ENCODE results near the gene SSR1. TPM values are rescaled to one million over a fixed set of nuclear protein-coding genes. Genes with fewer than 3 reads are reported as not detected.

Gene SSR1
- total and polyA plus RNA-seq, 9 of the 15 experiments (the other 6 are each of a cell fraction or from before 2014, with no cell fraction given) = 87.7 to 220 (median 144) TPM

DNA sequence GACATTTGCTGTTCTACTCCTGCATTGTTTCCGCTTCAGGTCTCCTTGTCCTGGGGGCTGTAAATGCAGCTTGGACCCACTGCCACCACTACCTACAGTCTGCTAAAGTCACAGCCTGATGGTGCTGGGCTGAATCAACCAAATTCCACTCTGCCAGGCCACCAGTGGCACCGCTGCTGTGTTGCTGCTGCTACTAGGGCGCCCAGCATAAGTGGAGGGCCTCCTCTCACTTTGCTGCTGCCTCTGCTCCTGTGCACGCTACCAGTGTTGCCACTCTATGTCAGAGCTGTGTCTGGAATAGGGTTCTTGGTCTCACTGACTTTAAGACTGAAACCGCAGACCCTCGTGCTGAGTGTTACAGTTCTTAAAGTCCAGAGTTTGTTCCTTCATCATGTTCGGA is 1.4 kb upstream of the SSR1 start (continued):
- TF ChIP-seq, protein P1, sequence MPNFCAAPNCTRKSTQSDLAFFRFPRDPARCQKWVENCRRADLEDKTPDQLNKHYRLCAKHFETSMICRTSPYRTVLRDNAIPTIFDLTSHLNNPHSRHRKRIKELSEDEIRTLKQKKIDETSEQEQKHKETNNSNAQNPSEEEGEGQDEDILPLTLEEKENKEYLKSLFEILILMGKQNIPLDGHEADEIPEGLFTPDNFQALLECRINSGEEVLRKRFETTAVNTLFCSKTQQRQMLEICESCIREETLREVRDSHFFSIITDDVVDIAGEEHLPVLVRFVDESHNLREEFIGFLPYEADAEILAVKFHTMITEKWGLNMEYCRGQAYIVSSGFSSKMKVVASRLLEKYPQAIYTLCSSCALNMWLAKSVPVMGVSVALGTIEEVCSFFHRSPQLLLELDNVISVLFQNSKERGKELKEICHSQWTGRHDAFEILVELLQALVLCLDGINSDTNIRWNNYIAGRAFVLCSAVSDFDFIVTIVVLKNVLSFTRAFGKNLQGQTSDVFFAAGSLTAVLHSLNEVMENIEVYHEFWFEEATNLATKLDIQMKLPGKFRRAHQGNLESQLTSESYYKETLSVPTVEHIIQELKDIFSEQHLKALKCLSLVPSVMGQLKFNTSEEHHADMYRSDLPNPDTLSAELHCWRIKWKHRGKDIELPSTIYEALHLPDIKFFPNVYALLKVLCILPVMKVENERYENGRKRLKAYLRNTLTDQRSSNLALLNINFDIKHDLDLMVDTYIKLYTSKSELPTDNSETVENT (CRISPR knock-in tag; IDR thresholded peaks at IDR 0.05) = no peak
- TF ChIP-seq ZNF3 (CRISPR knock-in tag; IDR thresholded peaks at IDR 0.05) (no peak), NR3C1 (CRISPR knock-in tag; IDR thresholded peaks at IDR 0.05) (no peak), HEY1 (CRISPR knock-in tag; IDR thresholded peaks at IDR 0.05; ENCODE audit: borderline replicate concordance) (no peak), NRF1 (conservative IDR thresholded peaks at IDR 0.05 in 1 of 2, IDR thresholded peaks at IDR 0.05 in 1 of 2) (no peak), ZNF212 (CRISPR knock-in tag; IDR thresholded peaks at IDR 0.05) (no peak), LARP7 (IDR thresholded peaks at IDR 0.05) (no peak), ZNF232 (CRISPR knock-in tag; IDR thresholded peaks at IDR 0.05) (no peak)

DNA sequence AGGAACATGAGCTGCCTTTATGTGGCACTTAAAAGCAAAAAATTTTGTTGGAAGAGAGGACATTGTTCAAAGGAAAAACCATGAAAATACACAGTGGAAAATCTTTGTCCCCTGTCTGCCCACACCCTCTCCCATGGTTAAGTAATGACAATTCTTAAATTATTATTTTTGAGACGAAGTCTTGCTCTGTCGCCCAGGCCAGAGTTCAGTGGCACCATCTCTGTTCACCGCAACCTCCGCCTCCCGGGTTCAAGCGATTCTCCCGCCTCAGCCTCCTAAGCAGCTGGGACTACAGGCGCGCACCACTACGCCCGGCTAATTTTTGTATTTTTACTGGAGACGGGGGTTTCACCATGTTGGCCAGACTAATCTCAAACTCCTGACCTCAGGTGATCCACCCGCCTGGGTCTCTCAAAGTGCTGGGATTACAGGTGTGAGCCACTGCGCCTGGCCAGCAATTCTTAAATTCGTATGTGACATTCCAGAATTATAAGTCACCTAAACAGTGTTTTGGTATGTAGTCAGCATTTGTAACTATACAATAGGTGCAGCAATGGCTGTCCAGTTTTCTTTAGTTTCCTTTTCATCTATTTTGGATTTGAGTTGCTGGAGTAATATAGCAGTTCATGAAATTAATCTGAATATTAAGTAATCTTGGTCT is 636 bp upstream of the SSR1 start:
- Histone ChIP-seq H2AFZ (ENCODE audit: low read depth, low read length) (peak overlapping the region; percentile 90), H3K4me1 (replicated peaks in 1 of 2; ENCODE audit: control insufficient read depth in 2 of 2, insufficient read depth in 2 of 2, low read length in 2 of 2) (peaks cover 19 to 29% of the 10 kb centered on the region in 2 experiments; a peak in 4 of 5 replicates), H3K9ac (ENCODE audit: insufficient read depth in 1 of 2, low read depth in 2 of 2, low read length in 2 of 2) (peak overlapping the region; percentile 92 to 95; a peak in 3 of 4 replicates), H4K20me1 (replicated peaks; ENCODE audit: control insufficient read depth, insufficient read depth, low read length) (no peaks in the 10 kb centered on the region; the same call in 1 of the 2 replicates), H3K27ac (ENCODE audit: extremely low read depth, low read depth, low read length) (peak overlapping the region; percentile 81), H3K4me3 (peak overlapping the region; percentile 93; the same call in 1 of the 2 replicates), H3K36me3 (ENCODE audit: control insufficient read depth, insufficient read depth, low read length) (peaks cover 25% of the 10 kb centered on the region), H3K79me2 (ENCODE audit: control insufficient read depth, insufficient read depth, low read length) (peaks cover 44% of the 10 kb centered on the region), H3K9me3 (replicated peaks; ENCODE audit: control insufficient read depth, insufficient read depth, low read depth, low read length) (peaks cover 3% of the 10 kb centered on the region; the same call in 1 of the 2 replicates), H3K4me2 (ENCODE audit: insufficient read depth, low read length) (peak overlapping the region; percentile 98), H3K27me3 (ENCODE audit: control insufficient read depth in 2 of 2, insufficient read depth in 2 of 2, low read length in 2 of 2) (no peaks in the 10 kb centered on the region), H3K9me1 (ENCODE audit: control insufficient read depth, insufficient read depth, low read length) (no peaks in the 10 kb centered on the region)
- 83% methylated on average over 15 of the region's 15 CpGs for WGBS (ENCODE audit: insufficient coverage, low coverage, missing lambda C conversion rate)
- DNase-seq (ENCODE audit: extremely low read depth in 1 of 4, low spot score in 3 of 4) = no peak
- no peak for FAIRE-seq
- ChIA-PET POLR2A (interaction anchor here (0.6 to 2.5 kb wide), 14 partner anchors 9 to 1296 kb away, joined by 3 to 14 read pairs (median 4); no protein-coding TSS in a partner anchor), CTCF (ENCODE audit: low intra/inter-chr PET ratio) (no interaction called here)
- ATAC-seq = no peak
- intact Hi-C loops (cut with micrococcal nuclease) = loop anchor here (1.0 to 2.0 kb wide), 2 partner anchors 25 to 77 kb away; no protein-coding TSS in a partner anchor
- TSS peak; percentile 96 for BruUV-seq (replicated peaks)
- in situ Hi-C loops (cut with MboI) = no loop called here
- no peak for TF ChIP-seq JUNB (CRISPR knock-in tag; conservative IDR thresholded peaks at IDR 0.05)
- TF ChIP-seq, protein P2, sequence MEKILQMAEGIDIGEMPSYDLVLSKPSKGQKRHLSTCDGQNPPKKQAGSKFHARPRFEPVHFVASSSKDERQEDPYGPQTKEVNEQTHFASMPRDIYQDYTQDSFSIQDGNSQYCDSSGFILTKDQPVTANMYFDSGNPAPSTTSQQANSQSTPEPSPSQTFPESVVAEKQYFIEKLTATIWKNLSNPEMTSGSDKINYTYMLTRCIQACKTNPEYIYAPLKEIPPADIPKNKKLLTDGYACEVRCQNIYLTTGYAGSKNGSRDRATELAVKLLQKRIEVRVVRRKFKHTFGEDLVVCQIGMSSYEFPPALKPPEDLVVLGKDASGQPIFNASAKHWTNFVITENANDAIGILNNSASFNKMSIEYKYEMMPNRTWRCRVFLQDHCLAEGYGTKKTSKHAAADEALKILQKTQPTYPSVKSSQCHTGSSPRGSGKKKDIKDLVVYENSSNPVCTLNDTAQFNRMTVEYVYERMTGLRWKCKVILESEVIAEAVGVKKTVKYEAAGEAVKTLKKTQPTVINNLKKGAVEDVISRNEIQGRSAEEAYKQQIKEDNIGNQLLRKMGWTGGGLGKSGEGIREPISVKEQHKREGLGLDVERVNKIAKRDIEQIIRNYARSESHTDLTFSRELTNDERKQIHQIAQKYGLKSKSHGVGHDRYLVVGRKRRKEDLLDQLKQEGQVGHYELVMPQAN (IDR thresholded peaks at IDR 0.05; ENCODE audit: borderline replicate concordance) = no peak
- TF ChIP-seq, protein P3, sequence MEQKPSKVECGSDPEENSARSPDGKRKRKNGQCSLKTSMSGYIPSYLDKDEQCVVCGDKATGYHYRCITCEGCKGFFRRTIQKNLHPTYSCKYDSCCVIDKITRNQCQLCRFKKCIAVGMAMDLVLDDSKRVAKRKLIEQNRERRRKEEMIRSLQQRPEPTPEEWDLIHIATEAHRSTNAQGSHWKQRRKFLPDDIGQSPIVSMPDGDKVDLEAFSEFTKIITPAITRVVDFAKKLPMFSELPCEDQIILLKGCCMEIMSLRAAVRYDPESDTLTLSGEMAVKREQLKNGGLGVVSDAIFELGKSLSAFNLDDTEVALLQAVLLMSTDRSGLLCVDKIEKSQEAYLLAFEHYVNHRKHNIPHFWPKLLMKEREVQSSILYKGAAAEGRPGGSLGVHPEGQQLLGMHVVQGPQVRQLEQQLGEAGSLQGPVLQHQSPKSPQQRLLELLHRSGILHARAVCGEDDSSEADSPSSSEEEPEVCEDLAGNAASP (IDR thresholded peaks at IDR 0.05) = no peak
